ENCODE data around the gene SLC35E2B. TPM values are rescaled to one million over a fixed set of nuclear protein-coding genes. Genes with fewer than 3 reads are reported as not detected.

SLC35E2B gene
- total RNA-seq, result 65.7 TPM

DNA sequence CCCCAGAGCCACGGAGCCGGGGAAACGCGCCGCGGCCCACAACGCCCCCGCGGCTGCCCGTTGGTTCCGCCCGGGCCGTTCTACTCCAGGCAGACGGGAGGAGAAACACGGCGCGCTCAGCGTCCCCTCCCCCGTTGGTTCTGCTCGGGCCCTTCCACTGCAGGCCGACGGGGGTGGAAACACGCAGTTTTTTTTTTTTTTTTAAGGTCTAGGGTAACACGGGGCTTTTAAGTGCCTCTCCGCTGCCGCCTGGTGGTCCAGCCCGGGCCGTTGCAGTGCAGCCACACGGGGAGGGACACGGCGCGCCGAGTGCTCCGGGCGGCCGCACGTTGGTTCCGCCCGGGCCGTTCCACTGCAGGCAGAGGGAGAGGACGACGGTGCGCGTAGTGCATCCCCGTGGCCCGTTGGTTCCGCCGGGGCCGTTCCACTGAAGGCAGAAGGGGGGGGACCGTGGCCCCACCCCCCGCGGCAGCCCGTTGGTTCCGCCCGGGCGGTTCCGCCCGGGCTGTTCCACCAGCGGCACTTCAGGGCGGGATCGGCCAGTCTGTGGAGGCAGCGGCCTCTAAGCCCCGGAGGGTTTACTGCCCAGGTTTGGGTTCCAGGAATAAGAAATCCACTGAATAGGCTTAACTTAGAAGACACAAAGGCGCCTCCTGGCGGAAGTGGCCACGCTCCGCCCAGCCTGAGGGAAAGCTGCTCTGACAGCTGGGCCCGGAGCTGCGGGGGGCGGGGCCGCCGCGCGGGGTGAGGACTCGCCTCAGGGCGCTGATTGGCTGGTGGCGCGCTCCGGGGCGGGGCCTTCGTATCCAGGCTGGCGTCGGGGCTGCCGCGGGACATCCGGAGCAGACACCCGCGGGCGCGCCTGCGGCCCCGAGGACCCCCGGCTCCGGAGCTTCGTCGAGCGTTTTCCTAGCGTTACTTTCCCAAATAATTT lies at the start of gene SLC35E2B:
Gene SLC35E2B, minus strand, starts transcription at position 82 of the 934 bp plus-strand sequence. CDS start 16,096 bp downstream, outside the sequence.

DNA sequence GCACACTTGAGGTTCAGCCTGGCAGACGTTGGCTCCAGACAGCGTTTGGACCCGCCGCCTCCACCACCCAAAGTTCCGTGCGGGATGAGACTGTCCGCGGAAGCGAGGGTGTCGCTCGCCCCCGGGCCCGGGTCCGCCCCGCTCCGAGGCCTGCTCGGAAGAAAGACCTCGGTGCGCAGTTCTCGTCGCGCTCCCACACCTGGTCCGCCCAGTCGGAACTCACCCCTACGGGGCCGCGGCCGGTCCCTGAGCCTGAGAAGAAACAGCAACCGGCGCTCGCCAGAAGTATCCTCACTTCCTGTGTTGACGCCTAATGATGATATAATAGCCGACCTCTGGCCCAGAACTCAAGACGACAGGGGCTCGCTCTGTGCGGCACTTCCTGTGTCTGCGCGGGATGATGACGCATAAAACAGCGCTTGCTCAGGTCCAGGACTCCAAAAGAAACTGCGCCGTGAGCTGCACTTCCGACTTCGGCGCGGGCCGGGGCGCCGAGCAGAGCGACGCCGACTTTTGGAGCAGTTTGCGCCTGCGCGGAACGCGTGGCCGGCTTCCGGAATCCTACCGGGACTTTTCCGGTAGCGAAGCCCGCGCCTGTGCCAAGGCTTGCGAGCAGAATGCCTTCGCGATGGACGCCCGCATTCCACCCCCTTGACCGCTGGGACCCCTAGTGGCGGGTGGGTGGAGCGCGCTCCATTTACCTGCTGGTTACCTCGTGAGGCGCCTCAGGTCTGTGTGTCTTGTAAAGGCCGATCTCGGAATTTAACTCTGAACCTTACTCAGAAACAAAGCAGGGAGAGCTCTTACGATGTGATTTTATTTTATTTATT lies 31.7 kb upstream of the SLC35E2B start, which contains the start of gene CDK11A:
Gene CDK11A, minus strand, starts transcription at position 323 of the 830 bp plus-strand sequence. CDS start 1,539 bp downstream, outside the sequence.

DNA sequence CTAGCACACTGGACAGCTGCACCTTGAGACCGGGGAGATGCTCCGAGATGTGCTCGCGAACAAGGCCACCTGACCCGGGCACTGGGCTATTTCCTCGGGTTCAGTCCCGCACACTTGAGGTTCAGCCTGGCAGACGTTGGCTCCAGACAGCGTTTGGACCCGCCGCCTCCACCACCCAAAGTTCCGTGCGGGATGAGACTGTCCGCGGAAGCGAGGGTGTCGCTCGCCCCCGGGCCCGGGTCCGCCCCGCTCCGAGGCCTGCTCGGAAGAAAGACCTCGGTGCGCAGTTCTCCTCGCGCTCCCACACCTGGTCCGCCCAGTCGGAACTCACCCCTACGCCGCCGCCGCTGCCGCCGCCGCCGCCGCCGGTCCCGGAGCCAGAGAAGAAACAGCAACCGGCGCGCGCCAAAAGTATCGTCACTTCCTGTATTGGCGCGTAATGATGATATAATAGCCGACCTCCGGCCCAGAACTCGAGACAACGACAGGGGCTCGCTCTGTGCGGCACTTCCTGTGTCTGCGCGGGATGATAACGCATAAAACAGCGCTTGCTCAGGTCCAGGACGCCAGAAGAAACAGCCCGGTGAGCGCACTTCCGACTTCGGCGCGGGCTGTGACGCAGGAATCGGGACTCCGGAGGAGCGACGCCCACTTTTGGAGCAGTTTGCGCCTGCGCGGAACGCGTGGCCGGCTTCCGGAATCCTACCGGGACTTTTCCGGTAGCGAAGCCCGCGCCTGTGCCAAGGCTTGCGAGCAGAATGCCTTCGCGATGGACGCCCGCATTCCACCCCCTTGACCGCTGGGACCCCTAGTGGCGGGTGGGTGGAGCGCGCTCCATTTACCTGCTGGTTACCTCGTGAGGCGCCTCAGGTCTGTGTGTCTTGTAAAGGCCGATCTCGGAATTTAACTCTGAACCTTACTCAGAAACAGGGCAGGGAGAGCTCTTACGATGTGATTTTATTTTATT lies 33.7 kb downstream of the SLC35E2B start, which contains the start of gene CDK11B:
Gene CDK11B, minus strand, starts transcription at position 422 of the 967 bp plus-strand sequence. CDS start 1,519 bp downstream, outside the sequence.

GRCh38 chr1:1631782-1632420 lies 60.7 kb downstream of the SLC35E2B start, which contains the start of gene MMP23B:
Gene MMP23B, plus strand, starts transcription at chr1:1632173. Its CDS starts 46 bp downstream, at chr1:1632219.

GRCh38 chr1:1615256-1616044 lies 77.1 kb downstream of the SLC35E2B start, which contains the start of gene MIB2:
Gene MIB2, plus strand, starts transcription at chr1:1615500. Its CDS starts 7,953 bp downstream, at chr1:1623453.

Other genes with a start within 250 kb of the SLC35E2B start
- not detected for gene ATAD3C, start 243.1 kb downstream of the SLC35E2B start, total RNA-seq
- 9.9 TPM for gene ATAD3B, start 221.0 kb downstream of the SLC35E2B start, total RNA-seq
- gene ATAD3A, start 180.6 kb downstream of the SLC35E2B start, total RNA-seq, result 12.9 TPM
- 14.5 TPM for gene TMEM240, start 152.2 kb downstream of the SLC35E2B start, total RNA-seq
- gene SSU72, start 117.9 kb downstream of the SLC35E2B start, total RNA-seq, result 51.7 TPM
- gene FNDC10, start 92.7 kb downstream of the SLC35E2B start, total RNA-seq, result 8.3 TPM
- gene MIB2, start 77.3 kb downstream of the SLC35E2B start, total RNA-seq, result 48.0 TPM
- gene MMP23B, start 60.6 kb downstream of the SLC35E2B start, total RNA-seq, result 0.92 TPM
- 10.8 TPM for gene CDK11B, start 33.8 kb downstream of the SLC35E2B start, total RNA-seq
- gene CDK11A, start 31.6 kb upstream of the SLC35E2B start, total RNA-seq, result 20.1 TPM
- 29.1 TPM for gene NADK, start 85.7 kb upstream of the SLC35E2B start, total RNA-seq
- gene GNB1, start 198.3 kb upstream of the SLC35E2B start, total RNA-seq, result 283 TPM
- not detected for gene CALML6, start 222.5 kb upstream of the SLC35E2B start, total RNA-seq
- gene TMEM52, start 226.5 kb upstream of the SLC35E2B start, total RNA-seq, result 5.8 TPM